Stimulated activated CD4-positive, alpha-beta T cell treated with anti-CD3 and anti-CD28 coated beads, Interleukin-2, amount 100 ng/mL, for 4 hours (primary cell): ENCODE data around the gene AGXT.

Source experiments
- DNase-seq: peaks from one replicate; pipeline ENCODE4 v3.0.0-alpha.2; 2020; ENCODE audit warnings: low read depth

The AGXT gene

DNA sequence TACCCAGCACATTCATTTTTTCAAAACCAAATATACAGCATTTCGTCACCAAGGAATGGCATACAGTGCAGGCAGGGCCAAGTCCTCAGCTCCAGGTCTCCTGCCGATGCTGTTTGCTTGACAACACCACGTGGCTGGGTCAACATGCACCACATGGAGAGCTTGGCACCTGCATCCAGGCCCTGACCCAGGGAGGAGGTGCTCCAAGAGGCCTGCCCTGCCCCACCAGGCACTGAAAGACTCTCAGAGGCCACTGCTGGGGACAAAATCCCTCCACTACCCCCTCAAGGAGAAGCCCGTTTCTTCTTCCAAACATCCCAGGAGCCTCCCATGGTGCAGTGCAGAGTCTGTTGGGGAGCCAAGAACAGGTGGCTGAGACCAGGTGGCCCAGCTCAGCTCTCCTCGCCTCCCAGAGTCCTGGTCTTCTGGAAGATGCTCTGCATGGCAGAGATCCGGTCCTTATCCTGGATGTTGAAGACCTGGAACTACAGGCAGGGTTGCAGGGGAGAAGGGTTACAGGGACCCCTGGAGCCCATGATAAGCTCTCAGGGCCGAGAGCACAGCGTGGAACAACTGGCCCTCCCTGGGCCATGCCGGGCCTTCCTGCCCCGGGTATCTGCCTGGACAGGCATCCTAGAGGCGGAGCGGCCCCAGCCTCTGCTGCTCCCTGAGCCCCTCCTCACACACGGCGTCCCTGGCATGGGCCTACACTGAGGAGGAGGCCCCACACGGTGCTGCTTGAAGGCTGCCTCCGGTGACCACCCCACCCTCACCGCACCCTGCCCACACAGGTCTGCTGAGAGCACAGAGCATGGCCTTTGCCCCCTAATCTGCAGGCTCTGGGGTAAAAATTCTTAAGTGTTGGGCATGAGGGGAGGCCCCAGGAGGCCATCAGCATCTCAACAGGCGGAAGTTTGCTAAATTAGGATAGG, 18.3 kb downstream of the AGXT start:
- DNase-seq: no peak

DNA sequence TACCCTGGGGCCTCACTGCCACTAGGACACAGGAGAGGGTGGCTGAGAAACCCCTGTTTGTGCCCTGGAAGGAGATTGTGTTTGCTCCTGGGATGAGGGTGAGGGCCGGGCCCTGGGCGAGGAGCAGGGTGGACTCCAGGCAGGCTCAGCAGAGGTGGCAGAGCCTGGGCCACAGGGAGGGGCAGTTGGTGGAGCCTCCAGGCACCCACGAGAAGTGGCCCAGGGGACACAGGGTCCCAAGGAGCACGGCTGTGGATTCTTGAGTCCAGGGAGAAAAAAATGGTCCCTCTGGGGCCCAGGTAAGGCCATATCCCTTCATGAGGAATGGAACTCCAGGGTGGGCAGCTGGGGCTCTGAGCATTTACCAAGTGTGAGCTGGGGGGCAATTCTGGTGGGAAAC, 19.0 kb downstream of the AGXT start:
- no peak for DNase-seq

- no peak for DNase-seq
These were observed 19.7 kb downstream of the AGXT start for GRCh38 chr2:240888130-240888889.

GRCh38 chr2:240888890-240889573, 20.4 kb downstream of the AGXT start:
- no peak for DNase-seq

GRCh38 chr2:240889601-240890560, 21.3 kb downstream of the AGXT start:
- DNase-seq: no peak

DNA sequence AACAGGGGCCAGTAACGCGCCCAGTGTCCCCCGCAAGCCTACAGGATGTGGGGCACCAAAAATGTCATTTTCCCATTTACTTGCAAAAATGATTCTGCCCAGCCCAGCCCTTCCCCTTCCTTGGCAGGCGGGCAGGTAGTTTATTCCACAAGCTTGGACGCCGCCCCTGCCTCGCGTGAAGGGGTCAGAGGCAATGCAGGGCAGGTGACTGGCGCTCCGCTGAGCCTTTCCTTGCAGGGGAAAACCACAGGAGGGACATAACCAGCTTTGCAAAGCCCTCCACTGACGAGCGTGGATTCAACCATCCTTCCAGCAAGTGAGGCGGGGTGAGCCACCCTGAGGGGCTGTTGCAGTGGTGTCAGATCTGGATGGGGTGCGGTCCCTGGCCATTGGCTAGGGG, 22.1 kb downstream of the AGXT start:
- DNase-seq: no peak

DNA sequence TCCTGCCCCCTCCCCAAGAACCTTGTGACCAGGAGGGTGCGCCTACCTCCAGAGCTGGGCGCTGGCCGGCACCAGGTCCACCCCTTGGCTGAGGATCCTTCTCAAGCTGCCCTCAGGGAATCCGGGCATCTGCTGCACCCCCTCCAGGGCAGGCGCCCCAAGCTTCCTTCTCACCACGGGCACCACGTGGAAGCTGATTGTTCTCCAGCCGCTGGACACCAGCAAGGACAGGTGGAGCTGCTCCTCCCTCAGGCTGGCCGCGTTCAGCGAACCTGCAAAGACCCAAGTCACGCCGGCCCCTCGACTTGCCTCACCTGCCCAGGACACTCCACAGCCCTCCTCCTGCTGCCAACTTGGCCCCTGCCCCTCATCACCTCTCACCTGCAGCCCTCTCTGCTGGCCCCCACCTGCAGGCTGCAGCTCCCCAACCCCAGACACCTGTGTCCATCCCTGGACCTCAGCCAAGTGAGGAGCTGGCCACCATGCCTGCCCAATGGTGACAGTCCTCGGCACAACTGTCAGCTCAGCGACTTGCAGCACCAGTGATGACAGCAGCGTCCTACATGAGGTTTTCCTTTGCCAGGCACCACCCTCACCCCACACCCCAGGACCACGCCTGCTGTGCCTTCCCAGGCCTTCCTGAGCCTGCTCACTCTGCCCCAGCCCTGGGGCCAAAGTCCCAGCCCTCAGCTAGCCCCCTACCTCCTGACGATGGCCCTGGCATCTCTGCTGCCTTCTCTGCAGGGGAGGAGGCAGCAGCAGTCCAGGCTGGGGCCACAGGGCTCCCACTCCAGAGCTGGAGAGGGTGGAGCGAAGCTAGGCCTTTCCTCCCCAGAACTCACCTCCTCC, 23.1 kb downstream of the AGXT start:
- no peak for DNase-seq

DNA sequence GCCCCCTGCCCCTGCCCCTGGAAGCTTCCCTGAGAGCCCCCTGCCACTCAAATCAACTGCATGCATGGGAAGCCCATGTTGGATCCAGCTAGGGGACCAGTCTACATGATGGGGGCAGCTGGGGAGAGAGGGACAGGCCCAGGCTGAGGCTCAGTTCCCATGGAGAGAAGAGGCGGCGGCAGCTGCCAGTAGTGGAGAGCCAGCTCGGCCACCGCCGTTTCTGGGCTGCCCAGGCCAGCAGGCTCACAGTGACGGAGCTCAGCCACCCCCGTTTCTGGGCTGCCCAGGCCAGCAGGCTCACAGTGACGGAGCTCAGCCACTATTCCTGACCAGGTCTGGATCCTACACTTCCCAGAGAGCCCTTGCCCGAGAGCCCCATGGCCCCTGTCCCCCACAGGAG, 23.7 kb downstream of the AGXT start:
- DNase-seq: no peak

GRCh38 chr2:240892925-240893324, 24.3 kb downstream of the AGXT start:
- no peak for DNase-seq

GRCh38 chr2:240893363-240893844, 24.8 kb downstream of the AGXT start:
- peak; percentile 53 for DNase-seq

DNA sequence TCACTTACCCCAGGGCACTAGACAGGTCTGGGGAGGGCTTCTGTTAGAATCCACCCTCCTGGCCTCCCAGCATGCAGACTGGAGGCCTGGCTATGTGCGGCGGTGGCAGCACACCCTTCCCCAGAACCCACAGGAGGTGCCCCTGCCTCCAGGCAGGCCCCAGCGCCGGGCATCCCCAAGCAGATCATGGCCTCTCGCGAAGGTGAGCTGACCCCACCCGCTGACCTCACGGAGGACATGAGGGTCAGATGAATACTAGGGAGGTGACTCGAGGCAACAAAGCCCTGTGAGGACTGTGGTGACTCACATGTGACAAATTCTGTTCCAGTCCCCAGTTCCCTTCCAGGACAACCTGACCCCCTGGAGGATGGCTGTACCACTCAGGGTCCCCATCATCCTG, 25.4 kb downstream of the AGXT start:
- no peak for DNase-seq

DNA sequence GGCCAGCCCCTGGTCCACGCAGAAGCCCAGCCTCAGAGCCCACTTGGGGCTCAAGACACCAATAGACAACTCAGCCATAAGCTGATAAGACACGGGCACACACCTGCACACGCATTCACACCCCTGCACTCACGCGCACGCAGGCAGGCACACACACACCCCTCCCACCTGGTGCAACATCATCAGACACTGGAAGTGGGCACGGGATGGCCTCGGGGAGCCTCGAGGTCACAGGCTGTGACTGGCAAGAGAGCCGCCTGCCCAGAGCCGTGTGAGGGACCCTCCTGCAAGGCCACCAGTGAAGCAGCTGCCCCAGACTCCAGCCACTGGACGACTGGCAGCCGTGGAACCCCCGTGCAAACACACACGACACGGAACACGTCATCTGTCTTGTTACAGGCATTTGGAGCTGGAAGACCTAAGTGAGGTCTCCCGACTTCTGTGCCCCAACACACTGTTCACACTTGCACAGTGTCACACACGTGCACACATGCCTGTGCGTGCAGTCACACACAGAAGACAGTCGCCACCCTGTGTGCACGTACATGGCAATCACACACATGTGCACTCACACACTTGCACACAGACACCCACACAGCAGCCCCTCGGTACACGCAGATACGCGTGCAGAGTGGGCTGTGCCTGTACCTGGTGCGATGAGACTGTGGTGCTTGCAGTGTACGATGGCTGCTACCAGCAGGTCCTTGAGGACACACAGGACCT, 26.4 kb downstream of the AGXT start:
- DNase-seq: no peak

DNA sequence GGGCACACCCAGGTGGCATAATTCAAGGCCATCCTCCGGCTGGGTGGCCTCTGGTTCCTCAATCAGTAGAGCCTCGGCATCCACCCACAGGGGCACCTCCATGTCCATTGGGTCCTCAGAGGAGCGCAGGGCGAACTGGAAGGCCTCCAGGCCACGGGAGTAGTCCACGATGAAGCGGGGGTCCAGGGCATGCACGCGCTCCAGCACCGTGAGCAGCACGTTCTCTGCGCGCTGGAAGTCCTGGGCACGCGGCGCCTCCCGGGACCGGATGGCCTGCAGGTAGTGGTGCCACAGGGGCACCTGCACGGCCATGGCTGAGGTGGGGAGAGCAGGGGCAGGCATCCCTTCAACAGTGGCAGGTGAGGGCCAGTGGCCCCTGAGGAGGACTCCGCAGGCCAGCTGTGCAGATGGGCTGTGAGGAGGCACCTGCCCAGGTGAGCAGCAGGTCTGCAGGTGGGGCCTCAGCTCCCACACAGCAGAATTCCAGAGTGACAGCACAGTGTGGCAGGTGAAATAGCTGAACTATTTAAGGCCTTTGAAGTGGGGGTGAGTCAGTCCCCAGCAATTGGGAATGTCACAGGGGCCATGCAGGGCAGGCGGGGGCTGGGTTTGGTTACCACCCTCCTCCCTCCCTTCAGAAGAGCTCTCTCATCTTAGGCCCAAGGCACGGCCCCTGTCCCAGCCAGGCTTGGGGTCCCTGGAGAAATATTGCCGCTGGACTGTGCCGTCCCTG, 27.2 kb downstream of the AGXT start, which contains the start of gene MAB21L4:
Gene MAB21L4, minus strand, starts transcription at position 501 of the 733 bp plus-strand sequence. Its CDS starts 159 bp downstream, at position 342.
- DNase-seq: no peak

DNA sequence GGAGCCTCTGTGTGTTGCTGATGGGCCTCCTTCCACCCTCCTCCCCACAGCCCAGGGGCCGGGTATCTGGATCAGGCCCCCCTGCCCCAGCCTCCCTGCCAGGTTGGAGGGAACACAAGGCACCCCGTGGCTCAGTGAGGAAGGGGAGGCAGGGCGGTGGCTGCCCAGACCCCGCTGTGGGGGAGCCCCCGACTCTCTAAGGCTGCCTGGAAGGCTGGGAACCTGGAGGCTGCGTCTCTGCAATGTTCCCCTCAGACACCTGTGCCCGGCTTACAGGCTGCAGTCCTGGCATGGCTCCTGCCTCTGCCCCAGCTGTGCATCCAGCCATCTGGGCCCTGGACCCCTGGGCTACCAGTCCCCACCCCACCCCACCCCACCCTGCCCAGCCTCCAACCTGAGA, 27.8 kb downstream of the AGXT start:
- no peak for DNase-seq

DNA sequence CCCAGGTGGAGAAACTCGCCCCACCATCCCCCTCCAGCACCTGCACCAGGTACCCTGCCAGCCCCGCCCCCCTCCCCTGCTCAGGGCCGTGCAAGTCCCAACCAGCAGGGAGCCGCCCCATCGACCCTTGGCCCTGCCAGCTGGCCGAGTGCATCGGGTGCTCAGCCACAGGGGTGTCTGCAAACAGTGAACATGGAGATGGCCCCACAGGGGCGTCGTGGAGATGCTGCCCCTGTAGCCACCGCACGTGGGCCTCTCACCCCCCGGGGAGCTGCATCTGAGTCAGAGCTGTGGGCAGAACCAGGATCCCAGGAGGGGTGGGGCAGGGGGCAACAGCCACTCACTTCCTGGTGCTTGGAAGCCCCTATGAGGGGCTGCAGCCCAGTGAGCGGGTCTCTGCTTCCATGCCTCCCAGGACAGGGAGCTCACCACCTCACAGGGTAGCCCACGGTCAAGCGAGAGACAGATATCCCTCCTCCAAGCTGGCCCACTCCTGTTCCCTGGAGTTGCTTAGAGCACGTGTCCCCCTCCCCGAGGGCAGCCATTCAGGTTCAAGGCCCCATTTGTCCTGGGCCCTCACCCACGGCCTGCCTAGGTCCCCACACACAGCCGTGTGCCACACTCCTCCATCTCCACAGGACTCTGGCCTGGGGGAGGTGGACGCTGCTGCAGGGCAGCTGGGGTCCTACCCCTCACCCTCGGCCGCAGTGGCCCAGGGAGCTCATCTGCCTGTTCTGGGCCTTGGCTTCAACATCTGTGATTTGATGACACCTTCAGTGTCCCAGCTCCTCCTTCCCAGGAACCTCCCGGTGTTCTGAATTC, 28.5 kb downstream of the AGXT start:
- no peak for DNase-seq

DNA sequence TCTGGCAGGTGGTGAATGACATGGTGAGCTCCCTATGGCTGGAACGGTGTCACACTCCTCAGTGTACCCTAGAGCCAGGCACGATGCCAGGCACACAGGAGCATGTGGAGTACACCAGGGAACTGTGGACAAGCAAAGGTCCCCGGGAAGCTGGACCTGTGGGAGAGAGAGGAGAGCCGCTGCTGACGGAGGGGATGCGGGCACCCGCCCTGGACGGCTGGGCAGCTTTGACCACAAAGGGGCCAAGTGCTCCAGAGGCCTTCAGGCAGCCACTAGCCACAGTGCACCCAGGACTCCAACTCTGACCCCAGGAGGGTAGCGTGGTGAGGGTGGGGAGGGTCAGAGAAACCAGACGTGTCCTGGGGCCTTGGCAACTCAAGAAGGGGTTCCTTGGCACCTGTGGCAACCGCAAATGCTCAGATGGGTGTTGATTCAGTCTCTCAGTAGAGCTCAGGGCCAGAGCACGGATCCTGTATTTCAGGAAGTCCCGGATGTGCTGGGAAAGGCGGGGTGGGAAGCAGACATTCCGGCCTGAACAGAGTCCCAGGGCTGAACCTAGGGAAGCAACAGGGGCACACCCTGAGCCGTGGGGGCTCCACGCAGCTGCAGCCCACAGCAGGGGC, 29.6 kb downstream of the AGXT start:
- no peak for DNase-seq

- DNase-seq: no peak
These were observed 30.3 kb downstream of the AGXT start for GRCh38 chr2:240898731-240899467.
